OCI-LY1 (cell line): ENCODE data around the gene TMBIM6.

Source experiments
- H2AFZ ChIP-seq: fragments of 200-600 bp; sonication (generic), shearing (Covaris generic); 2 replicates; pipeline ENCODE4 v1.6.0; 2014; ENCODE audit warnings: antibody characterized with exemption, mild to moderate bottlenecking, low read length
- H3F3A ChIP-seq: fragments of 200-600 bp; sonication (generic), shearing (Covaris generic); 2 replicates; pipeline ENCODE4 v1.6.0; 2014; ENCODE audit warnings: mild to moderate bottlenecking, antibody characterized with exemption, low read length, moderate library complexity; ENCODE audit not compliant: insufficient read depth
- H3K27ac ChIP-seq: fragments of 200-600 bp; sonication (generic); 2 replicates; pipeline ENCODE4 v1.5.1; 2014; ENCODE audit warnings: low read length, mixed run types, mild to moderate bottlenecking, low read depth; ENCODE audit not compliant: poor library complexity, severe bottlenecking
- H3K27me3 ChIP-seq: fragments of 200-600 bp; sonication (generic); 2 replicates; pipeline ENCODE4 v1.6.0; 2014; ENCODE audit warnings: antibody characterized with exemption, mild to moderate bottlenecking, low read length, moderate library complexity; ENCODE audit not compliant: insufficient read depth
- H3K36me3 ChIP-seq: fragments of 200-600 bp; sonication (generic); 2 replicates; pipeline ENCODE4 v1.6.1; 2014; ENCODE audit warnings: mild to moderate bottlenecking, antibody characterized with exemption, low read length, moderate library complexity, mixed read lengths; ENCODE audit not compliant: insufficient read depth
- H3K4me1 ChIP-seq: fragments of 200-600 bp; sonication (generic); 2 replicates; pipeline ENCODE4 v1.5.1; 2014; ENCODE audit warnings: mild to moderate bottlenecking, low read length, moderate library complexity; ENCODE audit not compliant: insufficient read depth, severe bottlenecking
- H3K4me2 ChIP-seq: fragments of 200-600 bp; sonication (generic), shearing (Covaris generic); 2 replicates; pipeline ENCODE4 v1.6.1; 2014; ENCODE audit warnings: low read length
- H3K4me3 ChIP-seq: fragments of 200-600 bp; sonication (generic); 2 replicates; pipeline ENCODE4 v1.5.1; 2014; ENCODE audit warnings: low read length, low read depth, mild to moderate bottlenecking, mixed read lengths; ENCODE audit not compliant: poor library complexity, severe bottlenecking
- H3K79me2 ChIP-seq: fragments of 200-600 bp; shearing (Covaris generic); 2 replicates; pipeline ENCODE4 v1.6.1; 2016; ENCODE audit warnings: mixed run types, low read length, mixed read lengths; ENCODE audit not compliant: insufficient read depth
- H3K9ac ChIP-seq: fragments of 200-600 bp; sonication (generic), shearing (Covaris generic); 2 replicates; pipeline ENCODE4 v1.6.1; 2014; ENCODE audit warnings: mild to moderate bottlenecking, low read length, mixed read lengths
- H3K9me2 ChIP-seq: fragments of 200-600 bp; sonication (generic), shearing (Covaris generic); 2 replicates; pipeline ENCODE4 v1.6.1; 2014; ENCODE audit warnings: low read depth, mild to moderate bottlenecking, low read length, mixed read lengths
- H3K9me3 ChIP-seq: fragments of 200-600 bp; shearing (Covaris generic); 2 replicates; pipeline ENCODE4 v1.6.1; 2014; ENCODE audit warnings: low read length, mixed read lengths
- H4K20me1 ChIP-seq: fragments of 200-600 bp; sonication (generic), shearing (Covaris generic); 2 replicates; pipeline ENCODE4 v1.6.0; 2016; ENCODE audit warnings: mild to moderate bottlenecking, low read length; ENCODE audit not compliant: insufficient read depth
- EZH2 ChIP-seq: fragments of 200-600 bp; sonication (generic), shearing (Covaris generic); IDR thresholded peaks from 2 replicates; pipeline ENCODE4 v1.8.0; 2017; ENCODE audit warnings: borderline replicate concordance, mixed run types, mild to moderate bottlenecking, antibody characterized with exemption, low read length, moderate library complexity, mixed read lengths
- TF ChIP-seq, protein P1 (sequence below): fragments of 200-600 bp; sonication (generic), shearing (Covaris generic); IDR thresholded peaks from 2 replicates; pipeline ENCODE4 v1.5.1; 2017; ENCODE audit warnings: mild to moderate bottlenecking, antibody characterized with exemption, low read length, moderate library complexity, mixed read lengths

TMBIM6 gene

DNA sequence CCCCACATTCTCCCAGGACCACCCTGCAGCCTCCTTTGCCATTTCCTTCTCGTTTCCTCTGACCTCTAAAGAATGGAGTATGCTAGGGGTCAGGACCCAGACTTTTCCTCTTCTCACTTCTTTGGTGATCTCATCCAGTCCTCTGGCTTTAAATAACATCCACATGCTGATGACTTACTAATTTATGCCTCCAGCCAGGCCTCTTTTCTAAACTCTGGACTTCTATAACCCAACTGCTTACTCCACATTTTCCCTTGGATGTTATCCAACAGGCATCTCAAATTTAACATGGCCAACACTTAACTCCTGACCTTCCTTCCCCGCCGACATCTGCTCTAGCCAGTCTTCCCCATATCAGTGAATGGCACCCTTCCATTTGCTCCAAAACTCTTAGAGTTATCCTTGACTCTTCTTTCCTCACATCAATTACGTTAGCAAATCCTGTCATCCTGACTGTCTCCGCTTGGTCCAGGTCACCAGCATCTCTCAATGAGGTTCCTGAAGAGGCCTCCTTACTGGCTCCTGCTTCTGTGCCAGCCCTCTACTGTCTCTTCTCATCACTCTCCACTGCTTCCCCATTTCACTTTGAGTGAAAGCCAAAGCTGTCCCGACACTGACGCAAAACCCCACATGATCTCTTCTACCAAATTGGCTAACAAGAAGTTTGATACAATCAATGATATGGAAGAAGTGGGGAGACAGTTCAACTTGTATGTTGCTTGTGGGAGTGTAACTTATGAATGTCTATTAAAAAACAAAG lies 42.7 kb downstream of the TMBIM6 start:
- Histone ChIP-seq H3K27me3 (no peaks in the 10 kb centered on the region; the same call in 1 of the 2 replicates), H4K20me1 (no peaks in the 10 kb centered on the region), H3K9me3 (0 out of 2 replicates have a peak, but pooled peaks cover 3% of the 10 kb centered on the region), H2AFZ (no peak overlapping the region), H3K79me2 (no peaks in the 10 kb centered on the region), H3K4me3 (no peak overlapping the region), H3K9me2 (no peaks in the 10 kb centered on the region), H3K4me1 (no peaks in the 10 kb centered on the region), H3K9ac (no peak overlapping the region), H3K36me3 (no peaks in the 10 kb centered on the region; the same call in 1 of the 2 replicates), H3K27ac (no peak overlapping the region), H3F3A (no peaks in the 10 kb centered on the region), H3K4me2 (no peak overlapping the region)
- TF ChIP-seq, protein P1, sequence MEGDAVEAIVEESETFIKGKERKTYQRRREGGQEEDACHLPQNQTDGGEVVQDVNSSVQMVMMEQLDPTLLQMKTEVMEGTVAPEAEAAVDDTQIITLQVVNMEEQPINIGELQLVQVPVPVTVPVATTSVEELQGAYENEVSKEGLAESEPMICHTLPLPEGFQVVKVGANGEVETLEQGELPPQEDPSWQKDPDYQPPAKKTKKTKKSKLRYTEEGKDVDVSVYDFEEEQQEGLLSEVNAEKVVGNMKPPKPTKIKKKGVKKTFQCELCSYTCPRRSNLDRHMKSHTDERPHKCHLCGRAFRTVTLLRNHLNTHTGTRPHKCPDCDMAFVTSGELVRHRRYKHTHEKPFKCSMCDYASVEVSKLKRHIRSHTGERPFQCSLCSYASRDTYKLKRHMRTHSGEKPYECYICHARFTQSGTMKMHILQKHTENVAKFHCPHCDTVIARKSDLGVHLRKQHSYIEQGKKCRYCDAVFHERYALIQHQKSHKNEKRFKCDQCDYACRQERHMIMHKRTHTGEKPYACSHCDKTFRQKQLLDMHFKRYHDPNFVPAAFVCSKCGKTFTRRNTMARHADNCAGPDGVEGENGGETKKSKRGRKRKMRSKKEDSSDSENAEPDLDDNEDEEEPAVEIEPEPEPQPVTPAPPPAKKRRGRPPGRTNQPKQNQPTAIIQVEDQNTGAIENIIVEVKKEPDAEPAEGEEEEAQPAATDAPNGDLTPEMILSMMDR, result no peak
- no peak for TF ChIP-seq EZH2

DNA sequence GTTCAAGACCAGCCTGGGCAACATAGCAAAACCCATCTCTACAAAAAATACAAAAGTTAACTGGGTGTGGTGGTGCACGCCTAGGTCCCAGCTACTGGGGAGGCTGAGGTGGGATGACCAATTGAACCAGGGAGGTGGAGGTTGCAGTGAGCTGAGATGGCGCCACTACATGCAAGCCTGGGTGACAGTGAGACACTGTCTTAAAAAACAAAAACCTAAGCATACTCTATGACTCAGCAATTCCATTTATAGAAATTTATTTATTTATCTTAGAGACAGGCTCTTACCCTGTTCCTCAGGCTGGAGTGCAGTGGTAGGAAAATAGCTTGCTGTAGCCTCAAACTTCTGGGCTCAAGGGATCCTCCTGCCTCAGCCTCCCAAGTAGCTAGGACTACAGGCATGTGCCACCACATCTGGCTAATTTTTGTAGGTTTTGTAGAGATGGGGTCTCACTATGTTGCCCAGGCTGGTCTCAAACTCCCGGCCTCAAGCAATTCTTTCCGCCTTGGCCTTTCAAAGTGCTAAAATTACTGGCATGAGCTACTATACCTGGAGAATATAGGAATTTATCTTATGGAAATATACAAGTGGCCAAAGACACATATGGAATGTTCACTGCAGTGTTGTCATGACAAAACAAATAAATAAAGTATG lies 43.5 kb downstream of the TMBIM6 start:
- Histone ChIP-seq H3K9me3 (0 out of 2 replicates have a peak, but pooled peaks cover 3% of the 10 kb centered on the region), H3K27ac (no peak overlapping the region), H3K9me2 (no peaks in the 10 kb centered on the region), H3K79me2 (no peaks in the 10 kb centered on the region), H3K4me2 (no peak overlapping the region), H2AFZ (no peak overlapping the region), H3F3A (no peaks in the 10 kb centered on the region), H3K4me1 (no peaks in the 10 kb centered on the region), H4K20me1 (no peaks in the 10 kb centered on the region), H3K36me3 (no peaks in the 10 kb centered on the region; the same call in 1 of the 2 replicates), H3K9ac (no peak overlapping the region), H3K4me3 (no peak overlapping the region), H3K27me3 (no peaks in the 10 kb centered on the region; the same call in 1 of the 2 replicates)
- TF ChIP-seq EZH2, result no peak
- TF ChIP-seq, protein P1, result no peak

DNA sequence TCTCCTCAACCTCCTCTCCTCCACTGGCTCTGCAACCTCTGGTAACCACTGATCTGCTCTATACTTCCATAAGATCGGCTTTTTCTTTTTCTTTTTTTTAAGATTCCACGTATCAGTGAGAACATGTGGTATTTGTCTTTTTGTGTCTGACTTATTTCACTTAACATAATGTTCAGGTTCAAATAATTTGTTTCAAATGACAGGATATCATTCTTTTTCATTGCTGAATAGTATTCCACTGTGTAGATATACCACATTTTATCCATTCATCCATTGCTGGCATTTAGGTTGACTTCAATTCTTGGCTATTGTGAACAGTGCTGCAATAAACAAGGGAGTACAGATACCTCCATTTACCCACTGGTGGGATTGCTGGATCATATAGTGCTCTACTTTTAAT lies 46.3 kb downstream of the TMBIM6 start:
- Histone ChIP-seq H3K36me3 (no peaks in the 10 kb centered on the region; the same call in 1 of the 2 replicates), H3K4me2 (no peak overlapping the region), H3K9me2 (no peaks in the 10 kb centered on the region), H3F3A (no peaks in the 10 kb centered on the region), H2AFZ (no peak overlapping the region), H3K27ac (no peak overlapping the region), H3K9ac (no peak overlapping the region), H3K79me2 (no peaks in the 10 kb centered on the region), H3K4me3 (no peak overlapping the region), H3K27me3 (no peaks in the 10 kb centered on the region; the same call in 1 of the 2 replicates), H3K9me3 (0 out of 2 replicates have a peak, but pooled peaks cover 3% of the 10 kb centered on the region), H4K20me1 (no peaks in the 10 kb centered on the region), H3K4me1 (no peaks in the 10 kb centered on the region)
- TF ChIP-seq, protein P1, result no peak
- no peak for TF ChIP-seq EZH2
